GM12878 (cell line): ENCODE data around the gene C10orf71. TPM values are rescaled to one million over a fixed set of nuclear protein-coding genes. Genes with fewer than 3 reads are reported as not detected.

Source experiments
- ATAC-seq: fragments of 200-7000 bp; cut with Tn5 transposase; 3 replicates; pipeline ENCODE4 v1.9.1; 2020; ENCODE audit warnings: mild to moderate bottlenecking, moderate library complexity
- BruUV-seq: library from RNA; stranded (reverse); fragments of 400-500 nt; replicated peaks from 2 replicates; lab custom pipeline; 2021; lab: Mats Ljungman, UMichigan
- CTCF ChIA-PET: fragments of 300-600 bp; sonication (Branson Sonifier 250); formaldehyde crosslinking; extraction: SDS; loops from one replicate; lab custom pipeline; 2021; ENCODE audit warnings: inconsistent platforms; lab: Yijun Ruan, JAX
- POLR2A ChIA-PET: fragments of 350-600 bp; formaldehyde crosslinking; extraction: SDS; loops from one replicate; lab custom pipeline; 2021; ENCODE audit warnings: inconsistent platforms; lab: Charles Lee
- RAD21 ChIA-PET: fragments of 300-600 bp; sonication (Branson Sonifier 250); formaldehyde crosslinking; loops from one replicate; lab custom pipeline; 2023; ENCODE audit warnings: antibody characterized with exemption; ENCODE audit not compliant: unreplicated experiment; lab: Charles Lee
- SMC1A ChIA-PET: fragments of 300-600 bp; sonication (Branson Sonifier 250); formaldehyde crosslinking; loops from one replicate; lab custom pipeline; 2023; ENCODE audit not compliant: unreplicated experiment, uncharacterized antibody; lab: Charles Lee
- DNase-seq: peaks from one replicate; pipeline ENCODE4 v3.0.0-alpha.2; 2011; ENCODE audit warnings: low read depth, low spot score
- FAIRE-seq: peaks from 3 replicates; lab custom pipeline; 2011; peaks lifted over from hg19 to GRCh38; lab: Jason Lieb, UNC
- H2AFZ ChIP-seq: 2 replicates; pipeline ENCODE4 v1.6.0; 2011; ENCODE audit warnings: low read depth, low read length, control low read depth; ENCODE audit not compliant: control insufficient read depth
- H3K27ac ChIP-seq: 2 replicates; pipeline ENCODE4 v1.5.1; 2011; ENCODE audit warnings: control low read depth; ENCODE audit not compliant: control insufficient read depth, insufficient read depth
- H3K27me3 ChIP-seq, 2 experiments: replicated peaks in 1 of 2; 2 replicates each; pipeline versions ENCODE4 v1.6.0 to v1.6.1; 2011; ENCODE audit warnings: low read length in 1 of 2; ENCODE audit not compliant: control insufficient read depth in 2 of 2, insufficient read depth in 2 of 2
- H3K36me3 ChIP-seq, 2 experiments: 2 replicates each; pipeline ENCODE4 v1.5.1; 2011; ENCODE audit warnings: low read length in 1 of 2; ENCODE audit not compliant: control insufficient read depth in 2 of 2, insufficient read depth in 2 of 2
- H3K4me1 ChIP-seq: 2 replicates; pipeline ENCODE4 v1.6.1; 2011; ENCODE audit warnings: mild to moderate bottlenecking, low read length, moderate library complexity, mixed read lengths; ENCODE audit not compliant: control insufficient read depth, insufficient read depth
- H3K4me2 ChIP-seq: 2 replicates; pipeline ENCODE4 v1.6.0; 2011; ENCODE audit warnings: control low read depth; ENCODE audit not compliant: control insufficient read depth, insufficient read depth
- H3K4me3 ChIP-seq: fragments of 200-600 bp; sonication (generic); 2 replicates; pipeline ENCODE4 v1.5.1; 2016
- H3K79me2 ChIP-seq: 2 replicates; pipeline ENCODE4 v1.6.0; 2011; ENCODE audit warnings: low read length; ENCODE audit not compliant: control insufficient read depth, insufficient read depth
- H3K9ac ChIP-seq: 2 replicates; pipeline ENCODE4 v1.8.0; 2011; ENCODE audit warnings: low read length, control low read depth, mixed read lengths; ENCODE audit not compliant: control insufficient read depth, insufficient read depth
- H3K9me3 ChIP-seq: replicated peaks from 3 replicates; pipeline ENCODE4 v1.5.1; 2011; ENCODE audit warnings: mild to moderate bottlenecking, low read length; ENCODE audit not compliant: control insufficient read depth, insufficient read depth
- H4K20me1 ChIP-seq: 2 replicates; pipeline ENCODE4 v1.6.0; 2011; ENCODE audit not compliant: control insufficient read depth, insufficient read depth
- BHLHE40 ChIP-seq, 2 experiments: fragments of 450-650 bp in 1 of 2; IDR thresholded peaks; 2 replicates each; pipeline ENCODE4 v1.6.1; 2011 to 2017; ENCODE audit warnings: low read depth in 2 of 2, borderline replicate concordance in 1 of 2, improper control_type of control experiment in 1 of 2, low read length in 1 of 2, mild to moderate bottlenecking in 1 of 2
- BMI1 ChIP-seq: fragments of 450-650 bp; IDR thresholded peaks from 2 replicates; pipeline ENCODE4 v1.6.1; 2016; ENCODE audit warnings: mild to moderate bottlenecking, moderate library complexity, borderline replicate concordance
- CBFB ChIP-seq: IDR thresholded peaks from 2 replicates; pipeline ENCODE4 v1.6.1; 2016; ENCODE audit warnings: antibody characterized with exemption, low read depth
- CBX3 ChIP-seq: fragments of 200-600 bp; sonication (generic); IDR thresholded peaks from 2 replicates; pipeline ENCODE4 v1.6.1; 2016; ENCODE audit warnings: low read depth, borderline replicate concordance
- EGR1 ChIP-seq, 2 experiments: IDR thresholded peaks; 1 replicate in 1 of 2; 2 replicates in 1 of 2; pipeline ENCODE4 v1.6.1; 2011 to 2012; ENCODE audit warnings: low read depth in 2 of 2, low read length in 2 of 2, borderline replicate concordance in 1 of 2, mild to moderate bottlenecking in 1 of 2, moderate library complexity in 1 of 2
- HDAC2 ChIP-seq: fragments of 200-600 bp; sonication (generic); IDR thresholded peaks from 2 replicates; pipeline ENCODE4 v1.6.1; 2017
- MTA2 ChIP-seq: fragments of 450-650 bp; IDR thresholded peaks from 2 replicates; pipeline ENCODE4 v1.6.1; 2016; ENCODE audit warnings: low read depth, mild to moderate bottlenecking, moderate library complexity
- NR2C1 ChIP-seq: fragments of 450-650 bp; IDR thresholded peaks from 2 replicates; pipeline ENCODE4 v1.6.1; 2017; ENCODE audit warnings: antibody characterized with exemption, mild to moderate bottlenecking, moderate library complexity
- RELA ChIP-seq: fragments of 450-650 bp; IDR thresholded peaks from 2 replicates; pipeline ENCODE4 v1.8.0; 2014; ENCODE audit warnings: borderline replicate concordance; ENCODE audit not compliant: partially characterized antibody
- SIN3A ChIP-seq: IDR thresholded peaks from 2 replicates; pipeline ENCODE4 v1.6.1; 2012; ENCODE audit warnings: low read depth, low read length, improper control_type of control experiment
- SREBF2 ChIP-seq: IDR thresholded peaks from 2 replicates; pipeline ENCODE4 v1.6.1; 2012; ENCODE audit warnings: mild to moderate bottlenecking, low read length
- TARDBP ChIP-seq: IDR thresholded peaks from 2 replicates; pipeline ENCODE4 v1.6.1; 2016; ENCODE audit warnings: borderline replicate concordance
- TBL1XR1 ChIP-seq: IDR thresholded peaks from 2 replicates; pipeline ENCODE4 v1.6.1; 2012; ENCODE audit warnings: low read depth, low read length, improper control_type of control experiment
- TCF7 ChIP-seq: IDR thresholded peaks from 2 replicates; pipeline ENCODE4 v1.6.1; 2014; ENCODE audit warnings: antibody characterized with exemption, borderline replicate concordance
- ZNF217 ChIP-seq: fragments of 450-650 bp; IDR thresholded peaks from 2 replicates; pipeline ENCODE4 v1.6.1; 2017; ENCODE audit warnings: antibody characterized with exemption, mild to moderate bottlenecking
- ZNF24 ChIP-seq: fragments of 450-650 bp; IDR thresholded peaks from 2 replicates; pipeline ENCODE4 v1.6.1; 2017; ENCODE audit warnings: antibody characterized with exemption, mild to moderate bottlenecking
- ZZZ3 ChIP-seq: IDR thresholded peaks from 2 replicates; pipeline ENCODE4 v1.6.1; 2011; ENCODE audit warnings: low read depth; ENCODE audit not compliant: control insufficient read depth, insufficient read length
- WGBS: methylation state at CpG from one replicate; pipeline ENCODE4 v1.1.6; 2016; ENCODE audit warnings: low lambda C conversion rate; ENCODE audit not compliant: insufficient replicate concordance, insufficient coverage; ENCODE audit errors: missing lambda C conversion rate; 5-methylcytosine and 5-hydroxymethylcytosine counted together
- in situ Hi-C: fragments of 300-500 bp; cut with MboI; formaldehyde crosslinking; loops from 9 replicates; pipeline ENCODE4 v1.14.3; 2018; ENCODE audit warnings: mixed read lengths
- intact Hi-C: fragments of 100-400 bp; cut with micrococcal nuclease; formaldehyde crosslinking; loops from one replicate; pipeline ENCODE4 v1.14.2; 2022; ENCODE audit not compliant: unreplicated experiment
- polyA plus RNA-seq, 11 experiments: library from polyadenylated mRNA; depleted of rRNA in 4 of 11; unstranded in 6 of 11; stranded (reverse) in 5 of 11; fragments of >200 nt; fragmentation: Nextera tagmentation in 4 of 11; fragmentation: Illumina TruSeq in 1 of 11; extraction: Ambion mirVana in 4 of 11; extraction: Trizol in 1 of 11; gene quantifications; 1 replicate in 1 of 11; 2 replicates in 10 of 11; pipeline versions ENCODE4 v1.2.1 to v1.2.3, GENCODE V29; 2011 to 2016; ENCODE audit warnings: inconsistent platforms in 2 of 11, missing spikeins in 2 of 11, low read depth in 1 of 11
- total RNA-seq, 4 experiments: library from RNA; depleted of rRNA in 3 of 4; stranded (reverse); fragments of >200 nt in 3 of 4; fragmentation: Illumina TruSeq in 1 of 4; extraction: Trizol in 1 of 4; gene quantifications; 2 replicates each; pipeline versions ENCODE4 v1.2.1 to v1.2.3, GENCODE V29; 2013 to 2021
- TF ChIP-seq, protein P1 (sequence below): fragments of 450-650 bp; IDR thresholded peaks from 2 replicates; pipeline ENCODE4 v1.6.1; 2017; ENCODE audit warnings: mild to moderate bottlenecking, moderate library complexity

Gene C10orf71
- total and polyA plus RNA-seq, 10 of the 15 experiments (the other 5 are each of a cell fraction or from before 2014, with no cell fraction given): not detected

DNA sequence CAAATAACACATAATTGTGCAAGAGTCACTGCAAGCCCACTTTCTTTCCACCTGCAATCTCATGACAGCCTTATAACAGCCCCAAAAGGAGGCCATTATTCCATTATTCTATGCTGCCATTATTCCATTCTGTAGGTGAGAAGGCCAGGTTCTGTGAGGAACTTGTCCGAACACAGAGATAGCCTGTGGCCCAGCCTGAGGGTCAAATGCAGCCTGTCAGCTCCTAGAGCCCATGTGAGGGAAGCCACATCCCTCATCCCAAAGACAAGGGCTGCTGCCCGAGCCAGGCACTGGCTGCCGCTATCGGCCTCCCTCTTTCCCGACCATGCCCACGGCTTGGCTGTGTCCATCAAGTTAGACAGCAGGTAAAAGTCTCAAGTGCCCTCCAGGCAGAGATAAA, 24.1 kb upstream of the C10orf71 start:
- H3K4me1 ChIP-seq: no peaks in the 10 kb centered on the region
- FAIRE-seq: no peak
- WGBS: 10% methylated on average over 6 of the region's 6 CpGs
- no peaks in the 10 kb centered on the region for H3K9me3 ChIP-seq
- H2AFZ ChIP-seq: no peak overlapping the region
- intact Hi-C loops: no loop called here
- no peaks in the 10 kb centered on the region for H3K36me3 ChIP-seq
- BruUV-seq: no TSS peak
- ChIA-PET SMC1A (interaction anchor here (1.1 kb wide), 1 partner anchor 51 kb away, joined by 3 read pairs; no protein-coding TSS in a partner anchor), CTCF (no interaction called here)
- H3K4me3 ChIP-seq: no peak overlapping the region
- H4K20me1 ChIP-seq: no peaks in the 10 kb centered on the region
- TF ChIP-seq TCF7 (no peak), TARDBP (no peak), RELA (no peak), ZNF24 (no peak), ZZZ3 (no peak), BMI1 (no peak), SREBF2 (no peak), TBL1XR1 (no peak), CBFB (no peak), SIN3A (no peak)
- TF ChIP-seq, all 136 proteins: peak for 0
- in situ Hi-C loops: no loop called here
- RAD21 ChIA-PET: interaction anchor here (0.9 kb wide), 1 partner anchor 103 kb away, joined by 3 read pairs; no protein-coding TSS in a partner anchor
- no peak for DNase-seq
- POLR2A ChIA-PET: no interaction called here
- ATAC-seq: no peak
- Histone ChIP-seq H3K27ac (no peak overlapping the region), H3K9ac (no peak overlapping the region), H3K79me2 (no peaks in the 10 kb centered on the region), H3K27me3 (no peaks in the 10 kb centered on the region; a peak in 3 of 4 replicates), H3K4me2 (no peak overlapping the region)

DNA sequence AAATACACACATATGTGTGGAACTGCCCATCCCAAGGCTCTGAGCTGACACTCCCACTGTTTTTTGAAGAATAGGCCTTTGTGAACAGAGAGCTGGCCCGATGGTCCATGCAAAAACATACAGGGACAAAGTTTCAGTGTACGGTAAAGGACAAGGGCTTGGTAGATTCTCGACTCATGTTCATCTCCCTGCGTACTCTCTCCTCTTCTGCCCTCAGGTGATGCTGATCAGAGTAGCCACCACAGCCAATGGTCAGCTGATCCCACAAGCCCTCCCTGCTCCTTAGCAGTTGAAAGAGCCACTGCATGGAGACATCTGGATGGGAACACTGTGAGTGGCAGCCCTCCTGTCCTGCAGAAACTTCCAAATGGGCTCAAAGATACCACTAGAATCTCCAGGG, 23.1 kb upstream of the C10orf71 start:
- H4K20me1 ChIP-seq: no peaks in the 10 kb centered on the region
- no peak overlapping the region for H2AFZ ChIP-seq
- POLR2A ChIA-PET: no interaction called here
- no peaks in the 10 kb centered on the region for H3K36me3 ChIP-seq
- H3K4me2 ChIP-seq: no peak overlapping the region
- H3K9ac ChIP-seq: no peak overlapping the region
- H3K4me3 ChIP-seq: no peak overlapping the region
- no peak for DNase-seq
- RAD21 ChIA-PET: no interaction called here
- ATAC-seq: no peak
- intact Hi-C loops: no loop called here
- SMC1A ChIA-PET: no interaction called here
- CTCF ChIA-PET: no interaction called here
- BruUV-seq: no TSS peak
- WGBS: 43% methylated on average over 4 of the region's 4 CpGs
- in situ Hi-C loops: no loop called here
- no peaks in the 10 kb centered on the region for H3K79me2 ChIP-seq
- FAIRE-seq: no peak
- no peaks in the 10 kb centered on the region for H3K9me3 ChIP-seq
- no peaks in the 10 kb centered on the region; a peak in 3 of 4 replicates for H3K27me3 ChIP-seq
- no peaks in the 10 kb centered on the region for H3K4me1 ChIP-seq
- H3K27ac ChIP-seq: no peak overlapping the region
- TF ChIP-seq MTA2: no peak
- no peak for TF ChIP-seq CBX3
- TF ChIP-seq, protein P1, sequence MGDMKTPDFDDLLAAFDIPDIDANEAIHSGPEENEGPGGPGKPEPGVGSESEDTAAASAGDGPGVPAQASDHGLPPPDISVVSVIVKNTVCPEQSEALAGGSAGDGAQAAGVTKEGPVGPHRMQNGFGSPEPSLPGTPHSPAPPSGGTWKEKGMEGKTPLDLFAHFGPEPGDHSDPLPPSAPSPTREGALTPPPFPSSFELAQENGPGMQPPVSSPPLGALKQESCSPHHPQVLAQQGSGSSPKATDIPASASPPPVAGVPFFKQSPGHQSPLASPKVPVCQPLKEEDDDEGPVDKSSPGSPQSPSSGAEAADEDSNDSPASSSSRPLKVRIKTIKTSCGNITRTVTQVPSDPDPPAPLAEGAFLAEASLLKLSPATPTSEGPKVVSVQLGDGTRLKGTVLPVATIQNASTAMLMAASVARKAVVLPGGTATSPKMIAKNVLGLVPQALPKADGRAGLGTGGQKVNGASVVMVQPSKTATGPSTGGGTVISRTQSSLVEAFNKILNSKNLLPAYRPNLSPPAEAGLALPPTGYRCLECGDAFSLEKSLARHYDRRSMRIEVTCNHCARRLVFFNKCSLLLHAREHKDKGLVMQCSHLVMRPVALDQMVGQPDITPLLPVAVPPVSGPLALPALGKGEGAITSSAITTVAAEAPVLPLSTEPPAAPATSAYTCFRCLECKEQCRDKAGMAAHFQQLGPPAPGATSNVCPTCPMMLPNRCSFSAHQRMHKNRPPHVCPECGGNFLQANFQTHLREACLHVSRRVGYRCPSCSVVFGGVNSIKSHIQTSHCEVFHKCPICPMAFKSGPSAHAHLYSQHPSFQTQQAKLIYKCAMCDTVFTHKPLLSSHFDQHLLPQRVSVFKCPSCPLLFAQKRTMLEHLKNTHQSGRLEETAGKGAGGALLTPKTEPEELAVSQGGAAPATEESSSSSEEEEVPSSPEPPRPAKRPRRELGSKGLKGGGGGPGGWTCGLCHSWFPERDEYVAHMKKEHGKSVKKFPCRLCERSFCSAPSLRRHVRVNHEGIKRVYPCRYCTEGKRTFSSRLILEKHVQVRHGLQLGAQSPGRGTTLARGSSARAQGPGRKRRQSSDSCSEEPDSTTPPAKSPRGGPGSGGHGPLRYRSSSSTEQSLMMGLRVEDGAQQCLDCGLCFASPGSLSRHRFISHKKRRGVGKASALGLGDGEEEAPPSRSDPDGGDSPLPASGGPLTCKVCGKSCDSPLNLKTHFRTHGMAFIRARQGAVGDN: no peak
- TF ChIP-seq BHLHE40 (IDR thresholded peaks at IDR 0.05; ENCODE audit: borderline replicate concordance in 1 of 2, low read depth in 2 of 2, low read length in 1 of 2): no peak
- no peak for TF ChIP-seq ZNF217
- no peak for TF ChIP-seq HDAC2
- TF ChIP-seq EGR1 (IDR thresholded peaks at IDR 0.05; ENCODE audit: borderline replicate concordance in 1 of 2, low read depth in 2 of 2, low read length in 2 of 2): no peak
- no peak for TF ChIP-seq NR2C1
